Measurements from ENCODE around the gene MAP2K5. TPM values are rescaled to one million over a fixed set of nuclear protein-coding genes. Genes with fewer than 3 reads are reported as not detected.
A peak's percentile ranks its signal among the peaks of the same experiment; 100 is the strongest.

Gene MAP2K5
- total RNA-seq, 1 experiment from 2014 or later = 13.6 TPM

DNA sequence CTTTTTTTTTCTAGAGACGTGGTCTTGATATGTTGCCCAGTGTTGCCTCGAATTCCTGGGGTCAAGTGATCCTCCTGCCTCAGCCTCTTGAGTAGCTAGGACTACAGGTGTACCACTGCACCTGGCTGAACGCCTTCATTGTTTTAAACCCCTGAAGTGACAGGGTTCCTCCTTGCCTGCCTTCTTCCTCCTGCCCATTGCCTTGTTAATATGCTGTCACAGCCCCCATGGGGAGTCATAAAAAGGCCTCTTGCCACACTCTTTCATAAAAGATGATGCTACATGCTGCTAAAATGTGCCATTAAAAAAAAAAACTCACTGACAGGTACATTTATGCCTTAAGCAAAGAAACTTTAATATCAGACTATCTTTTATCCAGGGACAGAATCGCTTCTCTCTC, 166.0 kb downstream of the MAP2K5 start:
- TF ChIP-seq ZNF121 (CRISPR knock-in tag; IDR thresholded peaks at IDR 0.05) (0 out of 2 replicates have a peak, but pooled peaks have one; percentile 54), ZNF396 (CRISPR knock-in tag; IDR thresholded peaks at IDR 0.05; ENCODE audit: borderline replicate concordance) (no peak)
- Mint-ChIP-seq H3K36me3 (no peaks in the 10 kb centered on the region), H3K27ac (no peak overlapping the region), H3K4me1 (peaks cover 30% of the 10 kb centered on the region), H3K4me3 (no peak overlapping the region), H3K27me3 (ENCODE audit: low read depth) (no peaks in the 10 kb centered on the region), H3K9me3 (no peaks in the 10 kb centered on the region)
- CTCF ChIA-PET = no interaction called here
- no peak for ATAC-seq
- POLR2A ChIA-PET = no interaction called here
- no peak for DNase-seq (ENCODE audit: low spot score)

DNA sequence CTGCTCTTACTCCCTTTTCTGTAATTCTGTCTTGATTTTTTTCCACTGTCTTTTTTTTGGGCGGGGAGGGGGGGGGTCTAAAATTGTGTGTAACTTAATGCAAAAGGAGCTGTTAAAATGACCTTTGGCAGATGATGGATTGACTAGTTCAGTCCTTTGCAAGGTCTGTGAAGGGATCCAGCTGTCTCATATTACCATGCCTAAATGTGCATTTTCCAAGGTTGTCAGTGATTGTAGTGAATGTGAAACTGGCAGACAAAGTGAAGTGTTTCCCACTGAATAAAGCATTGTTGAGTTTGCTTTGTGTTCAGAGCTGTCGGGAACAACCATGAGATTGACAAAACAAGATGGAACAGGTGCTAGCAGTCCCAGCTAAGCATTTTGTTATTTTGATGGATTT, 172.7 kb downstream of the MAP2K5 start:
- no peak overlapping the region for H3K4me3 Mint-ChIP-seq
- no peaks in the 10 kb centered on the region for H3K36me3 Mint-ChIP-seq
- peaks cover 13% of the 10 kb centered on the region for H3K4me1 Mint-ChIP-seq
- ATAC-seq (no peak), DNase-seq (ENCODE audit: low spot score) (no peak)
- ChIA-PET POLR2A (no interaction called here), CTCF (no interaction called here)
- H3K27me3 Mint-ChIP-seq (ENCODE audit: low read depth) = no peaks in the 10 kb centered on the region
- H3K9me3 Mint-ChIP-seq = no peaks in the 10 kb centered on the region
- H3K27ac Mint-ChIP-seq = no peak overlapping the region
- TF ChIP-seq, protein P1, sequence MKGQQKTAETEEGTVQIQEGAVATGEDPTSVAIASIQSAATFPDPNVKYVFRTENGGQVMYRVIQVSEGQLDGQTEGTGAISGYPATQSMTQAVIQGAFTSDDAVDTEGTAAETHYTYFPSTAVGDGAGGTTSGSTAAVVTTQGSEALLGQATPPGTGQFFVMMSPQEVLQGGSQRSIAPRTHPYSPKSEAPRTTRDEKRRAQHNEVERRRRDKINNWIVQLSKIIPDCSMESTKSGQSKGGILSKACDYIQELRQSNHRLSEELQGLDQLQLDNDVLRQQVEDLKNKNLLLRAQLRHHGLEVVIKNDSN (CRISPR knock-in tag; IDR thresholded peaks at IDR 0.05) = no peak
- TF ChIP-seq ZBTB21 (CRISPR knock-in tag; IDR thresholded peaks at IDR 0.05; ENCODE audit: borderline replicate concordance) (no peak), ZNF232 (CRISPR knock-in tag; IDR thresholded peaks at IDR 0.05) (no peak), ZNF121 (CRISPR knock-in tag; IDR thresholded peaks at IDR 0.05) (no peak), TEAD1 (CRISPR knock-in tag; IDR thresholded peaks at IDR 0.05) (no peak), MXD4 (CRISPR knock-in tag; IDR thresholded peaks at IDR 0.05; ENCODE audit: borderline replicate concordance) (no peak), ZNF423 (CRISPR knock-in tag; IDR thresholded peaks at IDR 0.05) (no peak), MYBL2 (CRISPR knock-in tag; IDR thresholded peaks at IDR 0.05) (no peak), SOX15 (CRISPR knock-in tag; IDR thresholded peaks at IDR 0.05) (no peak), ZNF317 (CRISPR knock-in tag; IDR thresholded peaks at IDR 0.05; ENCODE audit: borderline replicate concordance, low read depth) (no peak)
- TF ChIP-seq, protein P2, sequence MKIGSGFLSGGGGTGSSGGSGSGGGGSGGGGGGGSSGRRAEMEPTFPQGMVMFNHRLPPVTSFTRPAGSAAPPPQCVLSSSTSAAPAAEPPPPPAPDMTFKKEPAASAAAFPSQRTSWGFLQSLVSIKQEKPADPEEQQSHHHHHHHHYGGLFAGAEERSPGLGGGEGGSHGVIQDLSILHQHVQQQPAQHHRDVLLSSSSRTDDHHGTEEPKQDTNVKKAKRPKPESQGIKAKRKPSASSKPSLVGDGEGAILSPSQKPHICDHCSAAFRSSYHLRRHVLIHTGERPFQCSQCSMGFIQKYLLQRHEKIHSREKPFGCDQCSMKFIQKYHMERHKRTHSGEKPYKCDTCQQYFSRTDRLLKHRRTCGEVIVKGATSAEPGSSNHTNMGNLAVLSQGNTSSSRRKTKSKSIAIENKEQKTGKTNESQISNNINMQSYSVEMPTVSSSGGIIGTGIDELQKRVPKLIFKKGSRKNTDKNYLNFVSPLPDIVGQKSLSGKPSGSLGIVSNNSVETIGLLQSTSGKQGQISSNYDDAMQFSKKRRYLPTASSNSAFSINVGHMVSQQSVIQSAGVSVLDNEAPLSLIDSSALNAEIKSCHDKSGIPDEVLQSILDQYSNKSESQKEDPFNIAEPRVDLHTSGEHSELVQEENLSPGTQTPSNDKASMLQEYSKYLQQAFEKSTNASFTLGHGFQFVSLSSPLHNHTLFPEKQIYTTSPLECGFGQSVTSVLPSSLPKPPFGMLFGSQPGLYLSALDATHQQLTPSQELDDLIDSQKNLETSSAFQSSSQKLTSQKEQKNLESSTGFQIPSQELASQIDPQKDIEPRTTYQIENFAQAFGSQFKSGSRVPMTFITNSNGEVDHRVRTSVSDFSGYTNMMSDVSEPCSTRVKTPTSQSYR (CRISPR knock-in tag; IDR thresholded peaks at IDR 0.05) = no peak
- TF ChIP-seq, protein P3, sequence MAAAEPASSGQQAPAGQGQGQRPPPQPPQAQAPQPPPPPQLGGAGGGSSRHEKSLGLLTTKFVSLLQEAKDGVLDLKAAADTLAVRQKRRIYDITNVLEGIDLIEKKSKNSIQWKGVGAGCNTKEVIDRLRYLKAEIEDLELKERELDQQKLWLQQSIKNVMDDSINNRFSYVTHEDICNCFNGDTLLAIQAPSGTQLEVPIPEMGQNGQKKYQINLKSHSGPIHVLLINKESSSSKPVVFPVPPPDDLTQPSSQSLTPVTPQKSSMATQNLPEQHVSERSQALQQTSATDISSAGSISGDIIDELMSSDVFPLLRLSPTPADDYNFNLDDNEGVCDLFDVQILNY (CRISPR knock-in tag; IDR thresholded peaks at IDR 0.05) = no peak
- TF ChIP-seq, protein P4, sequence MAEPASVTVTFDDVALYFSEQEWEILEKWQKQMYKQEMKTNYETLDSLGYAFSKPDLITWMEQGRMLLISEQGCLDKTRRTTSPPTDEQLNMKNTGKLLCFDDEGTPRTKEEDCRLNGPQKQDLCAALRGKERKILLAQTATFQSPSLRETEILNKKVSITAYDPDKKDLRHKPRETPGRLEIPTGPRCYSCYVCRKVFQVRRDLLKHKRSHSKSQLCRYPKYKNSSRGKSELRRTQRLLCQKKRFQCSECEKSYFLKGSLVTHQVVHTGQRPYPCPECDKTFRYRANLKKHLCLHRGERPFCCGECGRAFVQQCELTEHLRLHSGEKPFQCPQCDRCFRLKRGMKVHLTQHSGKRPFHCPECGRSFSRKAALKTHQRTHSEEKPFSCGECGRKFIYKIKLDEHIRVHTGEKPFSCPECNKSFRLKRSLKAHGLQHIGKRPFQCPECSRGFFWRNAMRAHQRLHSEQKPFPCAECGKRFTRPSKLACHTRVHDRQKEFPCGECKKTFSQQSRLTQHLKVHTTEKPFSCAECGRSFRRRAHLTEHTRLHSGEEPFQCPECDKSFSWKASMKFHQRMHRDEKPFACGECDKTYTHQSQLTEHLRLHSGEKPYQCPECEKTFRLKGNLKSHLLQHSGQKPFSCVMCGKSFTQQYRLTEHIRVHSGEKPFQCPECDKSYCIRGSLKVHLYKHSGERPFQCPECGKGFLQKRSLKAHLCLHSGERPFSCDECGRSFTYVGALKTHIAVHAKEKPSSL (CRISPR knock-in tag; conservative IDR thresholded peaks at IDR 0.05) = no peak
- TF ChIP-seq, protein P5, sequence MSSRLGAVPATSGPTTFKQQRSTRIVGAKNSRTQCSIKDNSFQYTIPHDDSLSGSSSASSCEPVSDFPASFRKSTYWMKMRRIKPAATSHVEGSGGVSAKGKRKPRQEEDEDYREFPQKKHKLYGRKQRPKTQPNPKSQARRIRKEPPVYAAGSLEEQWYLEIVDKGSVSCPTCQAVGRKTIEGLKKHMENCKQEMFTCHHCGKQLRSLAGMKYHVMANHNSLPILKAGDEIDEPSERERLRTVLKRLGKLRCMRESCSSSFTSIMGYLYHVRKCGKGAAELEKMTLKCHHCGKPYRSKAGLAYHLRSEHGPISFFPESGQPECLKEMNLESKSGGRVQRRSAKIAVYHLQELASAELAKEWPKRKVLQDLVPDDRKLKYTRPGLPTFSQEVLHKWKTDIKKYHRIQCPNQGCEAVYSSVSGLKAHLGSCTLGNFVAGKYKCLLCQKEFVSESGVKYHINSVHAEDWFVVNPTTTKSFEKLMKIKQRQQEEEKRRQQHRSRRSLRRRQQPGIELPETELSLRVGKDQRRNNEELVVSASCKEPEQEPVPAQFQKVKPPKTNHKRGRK (CRISPR knock-in tag; IDR thresholded peaks at IDR 0.05; ENCODE audit: borderline replicate concordance) = no peak
- TF ChIP-seq, protein P6, sequence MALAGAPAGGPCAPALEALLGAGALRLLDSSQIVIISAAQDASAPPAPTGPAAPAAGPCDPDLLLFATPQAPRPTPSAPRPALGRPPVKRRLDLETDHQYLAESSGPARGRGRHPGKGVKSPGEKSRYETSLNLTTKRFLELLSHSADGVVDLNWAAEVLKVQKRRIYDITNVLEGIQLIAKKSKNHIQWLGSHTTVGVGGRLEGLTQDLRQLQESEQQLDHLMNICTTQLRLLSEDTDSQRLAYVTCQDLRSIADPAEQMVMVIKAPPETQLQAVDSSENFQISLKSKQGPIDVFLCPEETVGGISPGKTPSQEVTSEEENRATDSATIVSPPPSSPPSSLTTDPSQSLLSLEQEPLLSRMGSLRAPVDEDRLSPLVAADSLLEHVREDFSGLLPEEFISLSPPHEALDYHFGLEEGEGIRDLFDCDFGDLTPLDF (CRISPR knock-in tag; IDR thresholded peaks at IDR 0.05) = no peak

Measured in WTC11 (cell line).